OCI-LY3 (cell line): Measurements from ENCODE around the gene CYCS.
"Not testable (repeated sequence)": the region's sequence is repeated elsewhere in the genome, so short reads cannot be mapped to it uniquely, and the experiment has no call there.

Source experiments
- H2AFZ ChIP-seq: fragments of 200-600, 300-600 bp; shearing (Covaris generic); 2 replicates; pipeline ENCODE4 v1.6.0; 2014; ENCODE audit warnings: antibody characterized with exemption, low read depth, low read length
- H3K27ac ChIP-seq: fragments of 200-600, 300-600 bp; sonication (generic); 2 replicates; pipeline ENCODE4 v1.5.1; 2014; ENCODE audit warnings: mild to moderate bottlenecking, low read length, moderate library complexity, mixed read lengths
- H3K27me3 ChIP-seq: fragments of 200-600, 300-600 bp; sonication (generic); 2 replicates; pipeline ENCODE4 v1.6.1; 2014; ENCODE audit warnings: low read depth, low read length, mixed read lengths
- H3K36me3 ChIP-seq: fragments of 200-600, 300-600 bp; sonication (generic); replicated peaks from 2 replicates; pipeline ENCODE3; 2014; ENCODE audit warnings: low read depth, low read length, mixed read lengths
- H3K4me1 ChIP-seq: fragments of 300-600, 200-600 bp; sonication (generic); 2 replicates; pipeline ENCODE4 v1.6.1; 2014; ENCODE audit warnings: low read length, mixed read lengths
- H3K4me2 ChIP-seq: fragments of 200-600, 300-600 bp; sonication (generic); 2 replicates; pipeline ENCODE4 v1.6.1; 2014; ENCODE audit warnings: low read length, mixed read lengths
- H3K4me3 ChIP-seq: fragments of 300-600, 200-600 bp; sonication (generic); 2 replicates; pipeline ENCODE4 v1.5.1; 2014; ENCODE audit warnings: antibody characterized with exemption, mild to moderate bottlenecking, low read length, moderate library complexity
- H3K79me2 ChIP-seq: fragments of 300-600, 200-600 bp; shearing (Covaris generic); 2 replicates; pipeline ENCODE4 v1.6.1; 2014; ENCODE audit warnings: mild to moderate bottlenecking, low read length, mixed read lengths
- H3K9ac ChIP-seq: fragments of 300-600, 200-600 bp; shearing (Covaris generic); 2 replicates; pipeline ENCODE4 v1.6.0; 2014; ENCODE audit warnings: mild to moderate bottlenecking, low read length, moderate library complexity
- H3K9me3 ChIP-seq: fragments of 200-600, 300-600 bp; shearing (Covaris generic); 2 replicates; pipeline ENCODE4 v1.6.1; 2014; ENCODE audit warnings: low read length, mixed read lengths; ENCODE audit not compliant: insufficient read depth
- H4K20me1 ChIP-seq: fragments of 200-600, 300-600 bp; sonication (generic); 2 replicates; pipeline ENCODE4 v1.6.1; 2016; ENCODE audit warnings: low read length, mixed read lengths; ENCODE audit not compliant: insufficient read depth
- CTCF ChIP-seq: fragments of 200-600, 300-600 bp; sonication (generic); IDR thresholded peaks from 2 replicates; pipeline ENCODE4 v1.5.1; 2014; ENCODE audit warnings: antibody characterized with exemption, low read length, low read depth
- EZH2phosphoT487 ChIP-seq: fragments of 200-600 bp; shearing (Covaris generic); IDR thresholded peaks from 2 replicates; pipeline ENCODE4 v1.6.1; 2018; ENCODE audit warnings: antibody characterized with exemption, mixed run types, low read depth

CYCS gene

GRCh38 chr7:25169683-25170082 lies 44.6 kb upstream of the CYCS start:
- Histone ChIP-seq H3K27ac (no peak overlapping the region), H3K27me3 (no peaks in the 10 kb centered on the region)
- TF ChIP-seq CTCF (no peak), EZH2phosphoT487 (no peak)

GRCh38 chr7:25168145-25168544 lies 43.1 kb upstream of the CYCS start:
- no peaks in the 10 kb centered on the region for H3K4me1 ChIP-seq
- no peak overlapping the region for H3K27ac ChIP-seq
- TF ChIP-seq CTCF (no peak), EZH2phosphoT487 (no peak)
- no peaks in the 10 kb centered on the region for H3K79me2 ChIP-seq
- no peak overlapping the region for H3K4me3 ChIP-seq
- no peak overlapping the region for H2AFZ ChIP-seq
- H4K20me1 ChIP-seq = no peaks in the 10 kb centered on the region
- no peaks in the 10 kb centered on the region for H3K9me3 ChIP-seq
- H3K36me3 ChIP-seq = peaks cover 8% of the 10 kb centered on the region
- no peak overlapping the region for H3K4me2 ChIP-seq
- H3K9ac ChIP-seq = no peak overlapping the region
- H3K27me3 ChIP-seq = no peaks in the 10 kb centered on the region

More at GRCh38 chr7:25169683-25170082, 44.6 kb upstream of the CYCS start:
- H2AFZ ChIP-seq = no peak overlapping the region
- no peaks in the 10 kb centered on the region for H3K4me1 ChIP-seq
- H3K79me2 ChIP-seq = no peaks in the 10 kb centered on the region
- H3K36me3 ChIP-seq = peaks cover 8% of the 10 kb centered on the region
- no peak overlapping the region for H3K4me2 ChIP-seq
- H3K9ac ChIP-seq = no peak overlapping the region
- no peaks in the 10 kb centered on the region for H3K9me3 ChIP-seq
- no peak overlapping the region for H3K4me3 ChIP-seq
- H4K20me1 ChIP-seq = no peaks in the 10 kb centered on the region

GRCh38 chr7:25167262-25167843 lies 42.3 kb upstream of the CYCS start:
- peaks cover 8% of the 10 kb centered on the region for H3K36me3 ChIP-seq
- no peak overlapping the region for H3K4me2 ChIP-seq
- H2AFZ ChIP-seq = no peak overlapping the region
- TF ChIP-seq EZH2phosphoT487 = no peak
- TF ChIP-seq CTCF = no peak
- no peak overlapping the region for H3K4me3 ChIP-seq
- H3K9ac ChIP-seq = no peak overlapping the region
- H3K4me1 ChIP-seq = no peaks in the 10 kb centered on the region
- H3K79me2 ChIP-seq = no peaks in the 10 kb centered on the region
- no peaks in the 10 kb centered on the region for H4K20me1 ChIP-seq
- no peaks in the 10 kb centered on the region for H3K9me3 ChIP-seq
- H3K27me3 ChIP-seq = no peaks in the 10 kb centered on the region
- H3K27ac ChIP-seq = no peak overlapping the region

- not testable (repeated sequence) for H3K27ac ChIP-seq, H3K9me3 ChIP-seq, H3K36me3 ChIP-seq, H3K4me3 ChIP-seq, H3K27me3 ChIP-seq, H4K20me1 ChIP-seq, H3K4me2 ChIP-seq, H3K9ac ChIP-seq, H3K4me1 ChIP-seq, H2AFZ ChIP-seq, H3K79me2 ChIP-seq
- peak; percentile 50 for TF ChIP-seq CTCF
Measured at GRCh38 chr7:25159983-25160596, 35.0 kb upstream of the CYCS start.
